H1 (cell line): ENCODE measurements around the gene MMP17.

ENCODE experiments used
- BRCA1 ChIP-seq: IDR thresholded peaks from 2 replicates; pipeline ENCODE4 v1.6.1; 2012; ENCODE audit warnings: low read depth, low read length, improper control_type of control experiment
- CEBPB ChIP-seq: IDR thresholded peaks from 2 replicates; pipeline ENCODE4 v1.6.1; 2012; ENCODE audit warnings: low read depth, low read length
- EP300 ChIP-seq, 2 experiments: IDR thresholded peaks; 1 replicate in 1 of 2; 2 replicates in 1 of 2; pipeline ENCODE4 v1.6.1; 2011 to 2012; ENCODE audit warnings: low read depth in 2 of 2, low read length in 2 of 2, mild to moderate bottlenecking in 2 of 2, borderline replicate concordance in 1 of 2, inconsistent platforms in 1 of 2, moderate library complexity in 1 of 2
- GABPA ChIP-seq: IDR thresholded peaks from 2 replicates; pipeline ENCODE4 v1.6.1; 2011; ENCODE audit warnings: mild to moderate bottlenecking, low read length, moderate library complexity, borderline replicate concordance; ENCODE audit not compliant: insufficient read depth
- GTF2F1 ChIP-seq: IDR thresholded peaks from 2 replicates; pipeline ENCODE4 v1.6.1; 2012; ENCODE audit warnings: low read depth, low read length, improper control_type of control experiment, borderline replicate concordance
- HDAC6 ChIP-seq: IDR thresholded peaks from one replicate; pipeline ENCODE4 v1.7.1; 2012; ENCODE audit warnings: low read depth, mild to moderate bottlenecking, inconsistent platforms, low read length, moderate library complexity
- JUN ChIP-seq: IDR thresholded peaks from 2 replicates; pipeline ENCODE4 v1.6.1; 2011; ENCODE audit warnings: low read depth, mild to moderate bottlenecking, improper control_type of control experiment, low read length
- MAFK ChIP-seq: IDR thresholded peaks from 2 replicates; pipeline ENCODE4 v1.6.1; 2012; ENCODE audit warnings: low read depth, mild to moderate bottlenecking, improper control_type of control experiment, low read length
- POLR2A ChIP-seq, 2 experiments: IDR thresholded peaks; 1 replicate in 1 of 2; 2 replicates in 1 of 2; pipeline ENCODE4 v1.6.1; 2011; ENCODE audit warnings: low read depth in 2 of 2, low read length in 2 of 2, mild to moderate bottlenecking in 2 of 2; ENCODE audit errors: control extremely low read depth in 1 of 2
- POLR2AphosphoS5 ChIP-seq: IDR thresholded peaks from 2 replicates; pipeline ENCODE4 v1.6.1; 2011; ENCODE audit warnings: low read depth, low read length
- SUZ12 ChIP-seq: fragments of 200-600 bp; sonication (generic); IDR thresholded peaks from 2 replicates; pipeline ENCODE4 v1.6.1; 2012; ENCODE audit warnings: mild to moderate bottlenecking, inconsistent platforms, low read length, moderate library complexity, mixed read lengths
- YY1 ChIP-seq: IDR thresholded peaks from 2 replicates; pipeline ENCODE4 v1.6.1; 2011; ENCODE audit warnings: low read depth, mild to moderate bottlenecking, low read length
- TF ChIP-seq, protein P1 (sequence below): fragments of 300-600 bp; sonication (generic); IDR thresholded peaks from 2 replicates; pipeline ENCODE4 v1.7.1; 2012; ENCODE audit warnings: low read length, moderate library complexity, mild to moderate bottlenecking, inconsistent platforms; ENCODE audit not compliant: insufficient replicate concordance
- TF ChIP-seq, protein P2 (sequence below), 3 experiments: IDR thresholded peaks; 1 replicate in 2 of 3; 2 replicates in 1 of 3; pipeline versions ENCODE4 v1.5.1 to v1.6.1; 2011; ENCODE audit warnings: low read length in 3 of 3, mild to moderate bottlenecking in 3 of 3, inconsistent platforms in 2 of 3, low read depth in 1 of 3, moderate library complexity in 1 of 3; ENCODE audit not compliant: insufficient read depth in 1 of 3; ENCODE audit errors: control extremely low read depth in 1 of 3

DNA sequence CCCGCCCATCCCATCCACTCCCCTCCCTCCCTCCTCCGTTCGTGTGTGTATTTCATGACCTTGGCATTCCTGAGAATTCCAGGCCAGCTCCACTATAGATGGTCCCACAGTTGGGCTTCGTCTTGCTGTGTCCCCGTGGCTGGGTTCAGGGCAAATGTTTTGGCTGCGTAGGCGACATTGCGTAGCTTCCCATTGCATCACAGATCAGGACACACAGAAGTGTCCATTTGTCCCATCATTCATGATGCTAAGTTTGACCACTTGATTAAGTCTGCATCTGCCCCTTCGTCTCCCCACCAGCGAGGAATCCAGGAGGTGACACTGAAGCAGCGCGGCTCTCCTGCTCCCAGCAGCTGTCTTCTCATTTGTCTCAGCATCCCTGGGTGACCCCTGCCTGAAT, 38.6 kb upstream of the MMP17 start:
- no peak for TF ChIP-seq EP300 (IDR thresholded peaks at IDR 0.05; ENCODE audit: borderline replicate concordance in 1 of 2, low read depth in 2 of 2, low read length in 2 of 2)
- no peak for TF ChIP-seq POLR2A (IDR thresholded peaks at IDR 0.05; ENCODE audit: control extremely low read depth in 1 of 2, low read depth in 2 of 2, low read length in 2 of 2)
- no peak for TF ChIP-seq HDAC6
- TF ChIP-seq CEBPB = no peak
- no peak for TF ChIP-seq MAFK
- no peak for TF ChIP-seq GTF2F1
- no peak for TF ChIP-seq BRCA1
- no peak for TF ChIP-seq JUN
- TF ChIP-seq POLR2AphosphoS5 = no peak
- TF ChIP-seq GABPA = no peak
- TF ChIP-seq, protein P1, sequence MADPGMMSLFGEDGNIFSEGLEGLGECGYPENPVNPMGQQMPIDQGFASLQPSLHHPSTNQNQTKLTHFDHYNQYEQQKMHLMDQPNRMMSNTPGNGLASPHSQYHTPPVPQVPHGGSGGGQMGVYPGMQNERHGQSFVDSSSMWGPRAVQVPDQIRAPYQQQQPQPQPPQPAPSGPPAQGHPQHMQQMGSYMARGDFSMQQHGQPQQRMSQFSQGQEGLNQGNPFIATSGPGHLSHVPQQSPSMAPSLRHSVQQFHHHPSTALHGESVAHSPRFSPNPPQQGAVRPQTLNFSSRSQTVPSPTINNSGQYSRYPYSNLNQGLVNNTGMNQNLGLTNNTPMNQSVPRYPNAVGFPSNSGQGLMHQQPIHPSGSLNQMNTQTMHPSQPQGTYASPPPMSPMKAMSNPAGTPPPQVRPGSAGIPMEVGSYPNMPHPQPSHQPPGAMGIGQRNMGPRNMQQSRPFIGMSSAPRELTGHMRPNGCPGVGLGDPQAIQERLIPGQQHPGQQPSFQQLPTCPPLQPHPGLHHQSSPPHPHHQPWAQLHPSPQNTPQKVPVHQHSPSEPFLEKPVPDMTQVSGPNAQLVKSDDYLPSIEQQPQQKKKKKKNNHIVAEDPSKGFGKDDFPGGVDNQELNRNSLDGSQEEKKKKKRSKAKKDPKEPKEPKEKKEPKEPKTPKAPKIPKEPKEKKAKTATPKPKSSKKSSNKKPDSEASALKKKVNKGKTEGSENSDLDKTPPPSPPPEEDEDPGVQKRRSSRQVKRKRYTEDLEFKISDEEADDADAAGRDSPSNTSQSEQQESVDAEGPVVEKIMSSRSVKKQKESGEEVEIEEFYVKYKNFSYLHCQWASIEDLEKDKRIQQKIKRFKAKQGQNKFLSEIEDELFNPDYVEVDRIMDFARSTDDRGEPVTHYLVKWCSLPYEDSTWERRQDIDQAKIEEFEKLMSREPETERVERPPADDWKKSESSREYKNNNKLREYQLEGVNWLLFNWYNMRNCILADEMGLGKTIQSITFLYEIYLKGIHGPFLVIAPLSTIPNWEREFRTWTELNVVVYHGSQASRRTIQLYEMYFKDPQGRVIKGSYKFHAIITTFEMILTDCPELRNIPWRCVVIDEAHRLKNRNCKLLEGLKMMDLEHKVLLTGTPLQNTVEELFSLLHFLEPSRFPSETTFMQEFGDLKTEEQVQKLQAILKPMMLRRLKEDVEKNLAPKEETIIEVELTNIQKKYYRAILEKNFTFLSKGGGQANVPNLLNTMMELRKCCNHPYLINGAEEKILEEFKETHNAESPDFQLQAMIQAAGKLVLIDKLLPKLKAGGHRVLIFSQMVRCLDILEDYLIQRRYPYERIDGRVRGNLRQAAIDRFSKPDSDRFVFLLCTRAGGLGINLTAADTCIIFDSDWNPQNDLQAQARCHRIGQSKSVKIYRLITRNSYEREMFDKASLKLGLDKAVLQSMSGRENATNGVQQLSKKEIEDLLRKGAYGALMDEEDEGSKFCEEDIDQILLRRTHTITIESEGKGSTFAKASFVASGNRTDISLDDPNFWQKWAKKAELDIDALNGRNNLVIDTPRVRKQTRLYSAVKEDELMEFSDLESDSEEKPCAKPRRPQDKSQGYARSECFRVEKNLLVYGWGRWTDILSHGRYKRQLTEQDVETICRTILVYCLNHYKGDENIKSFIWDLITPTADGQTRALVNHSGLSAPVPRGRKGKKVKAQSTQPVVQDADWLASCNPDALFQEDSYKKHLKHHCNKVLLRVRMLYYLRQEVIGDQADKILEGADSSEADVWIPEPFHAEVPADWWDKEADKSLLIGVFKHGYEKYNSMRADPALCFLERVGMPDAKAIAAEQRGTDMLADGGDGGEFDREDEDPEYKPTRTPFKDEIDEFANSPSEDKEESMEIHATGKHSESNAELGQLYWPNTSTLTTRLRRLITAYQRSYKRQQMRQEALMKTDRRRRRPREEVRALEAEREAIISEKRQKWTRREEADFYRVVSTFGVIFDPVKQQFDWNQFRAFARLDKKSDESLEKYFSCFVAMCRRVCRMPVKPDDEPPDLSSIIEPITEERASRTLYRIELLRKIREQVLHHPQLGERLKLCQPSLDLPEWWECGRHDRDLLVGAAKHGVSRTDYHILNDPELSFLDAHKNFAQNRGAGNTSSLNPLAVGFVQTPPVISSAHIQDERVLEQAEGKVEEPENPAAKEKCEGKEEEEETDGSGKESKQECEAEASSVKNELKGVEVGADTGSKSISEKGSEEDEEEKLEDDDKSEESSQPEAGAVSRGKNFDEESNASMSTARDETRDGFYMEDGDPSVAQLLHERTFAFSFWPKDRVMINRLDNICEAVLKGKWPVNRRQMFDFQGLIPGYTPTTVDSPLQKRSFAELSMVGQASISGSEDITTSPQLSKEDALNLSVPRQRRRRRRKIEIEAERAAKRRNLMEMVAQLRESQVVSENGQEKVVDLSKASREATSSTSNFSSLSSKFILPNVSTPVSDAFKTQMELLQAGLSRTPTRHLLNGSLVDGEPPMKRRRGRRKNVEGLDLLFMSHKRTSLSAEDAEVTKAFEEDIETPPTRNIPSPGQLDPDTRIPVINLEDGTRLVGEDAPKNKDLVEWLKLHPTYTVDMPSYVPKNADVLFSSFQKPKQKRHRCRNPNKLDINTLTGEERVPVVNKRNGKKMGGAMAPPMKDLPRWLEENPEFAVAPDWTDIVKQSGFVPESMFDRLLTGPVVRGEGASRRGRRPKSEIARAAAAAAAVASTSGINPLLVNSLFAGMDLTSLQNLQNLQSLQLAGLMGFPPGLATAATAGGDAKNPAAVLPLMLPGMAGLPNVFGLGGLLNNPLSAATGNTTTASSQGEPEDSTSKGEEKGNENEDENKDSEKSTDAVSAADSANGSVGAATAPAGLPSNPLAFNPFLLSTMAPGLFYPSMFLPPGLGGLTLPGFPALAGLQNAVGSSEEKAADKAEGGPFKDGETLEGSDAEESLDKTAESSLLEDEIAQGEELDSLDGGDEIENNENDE = no peak
- no peak for TF ChIP-seq YY1
- TF ChIP-seq, protein P2, sequence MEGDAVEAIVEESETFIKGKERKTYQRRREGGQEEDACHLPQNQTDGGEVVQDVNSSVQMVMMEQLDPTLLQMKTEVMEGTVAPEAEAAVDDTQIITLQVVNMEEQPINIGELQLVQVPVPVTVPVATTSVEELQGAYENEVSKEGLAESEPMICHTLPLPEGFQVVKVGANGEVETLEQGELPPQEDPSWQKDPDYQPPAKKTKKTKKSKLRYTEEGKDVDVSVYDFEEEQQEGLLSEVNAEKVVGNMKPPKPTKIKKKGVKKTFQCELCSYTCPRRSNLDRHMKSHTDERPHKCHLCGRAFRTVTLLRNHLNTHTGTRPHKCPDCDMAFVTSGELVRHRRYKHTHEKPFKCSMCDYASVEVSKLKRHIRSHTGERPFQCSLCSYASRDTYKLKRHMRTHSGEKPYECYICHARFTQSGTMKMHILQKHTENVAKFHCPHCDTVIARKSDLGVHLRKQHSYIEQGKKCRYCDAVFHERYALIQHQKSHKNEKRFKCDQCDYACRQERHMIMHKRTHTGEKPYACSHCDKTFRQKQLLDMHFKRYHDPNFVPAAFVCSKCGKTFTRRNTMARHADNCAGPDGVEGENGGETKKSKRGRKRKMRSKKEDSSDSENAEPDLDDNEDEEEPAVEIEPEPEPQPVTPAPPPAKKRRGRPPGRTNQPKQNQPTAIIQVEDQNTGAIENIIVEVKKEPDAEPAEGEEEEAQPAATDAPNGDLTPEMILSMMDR (IDR thresholded peaks at IDR 0.05; ENCODE audit: control extremely low read depth in 1 of 3, insufficient read depth in 1 of 3, low read depth in 1 of 3, low read length in 3 of 3) = no peak
- no peak for TF ChIP-seq SUZ12
